SU-DHL-6 (cell line): ENCODE results near the gene FAXDC2.

Experiments used
- EZH2phosphoT487 ChIP-seq: fragments of 200-600 bp; sonication (generic), shearing (Covaris generic); conservative IDR thresholded peaks from 2 replicates; pipeline ENCODE4 v1.6.1; 2018; ENCODE audit warnings: mild to moderate bottlenecking, antibody characterized with exemption, low read length, moderate library complexity, mixed read lengths
- TF ChIP-seq, protein P1 (sequence below): fragments of 200-600 bp; sonication (generic); IDR thresholded peaks from one replicate; pipeline ENCODE4 v1.5.1; 2017; ENCODE audit warnings: antibody characterized with exemption, mild to moderate bottlenecking, low read length, moderate library complexity; ENCODE audit not compliant: insufficient read depth, poor library complexity, severe bottlenecking

DNA sequence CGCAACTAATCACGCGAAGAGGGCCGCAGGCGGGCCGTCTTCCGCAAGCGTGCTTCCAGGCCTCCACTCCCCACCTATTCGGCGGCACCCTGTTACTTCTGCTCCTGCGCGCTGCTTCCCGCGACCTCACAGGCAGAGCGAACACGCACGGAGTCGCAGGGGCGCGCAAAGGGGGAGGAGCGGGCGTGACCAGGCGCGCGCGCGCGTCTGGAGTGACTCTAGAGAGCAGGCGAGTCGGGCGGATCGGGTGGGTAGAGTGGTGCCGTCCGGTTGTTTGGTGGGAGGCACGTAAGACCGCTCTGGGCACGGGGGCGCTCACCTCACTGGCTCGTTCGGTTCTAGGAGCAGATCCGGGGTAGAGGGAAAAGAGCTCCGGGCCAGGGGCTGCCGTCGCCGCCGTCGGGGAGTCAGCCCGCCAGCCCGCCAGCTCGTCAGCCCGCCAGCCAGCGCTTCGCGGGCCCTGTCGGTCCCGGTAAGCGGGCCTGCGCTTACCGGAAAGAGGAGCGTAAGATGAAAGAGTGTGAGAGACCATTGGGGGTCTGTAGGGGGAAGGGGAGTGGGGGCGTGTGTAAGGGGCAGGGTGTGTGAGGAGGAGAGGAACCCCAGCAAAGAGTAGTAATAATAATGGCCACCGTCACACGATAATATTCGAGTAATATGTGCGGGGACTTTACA lies 8.0 kb upstream of the FAXDC2 start, which contains the start of gene CNOT8:
- TF ChIP-seq EZH2phosphoT487 = no peak
- TF ChIP-seq, protein P1, sequence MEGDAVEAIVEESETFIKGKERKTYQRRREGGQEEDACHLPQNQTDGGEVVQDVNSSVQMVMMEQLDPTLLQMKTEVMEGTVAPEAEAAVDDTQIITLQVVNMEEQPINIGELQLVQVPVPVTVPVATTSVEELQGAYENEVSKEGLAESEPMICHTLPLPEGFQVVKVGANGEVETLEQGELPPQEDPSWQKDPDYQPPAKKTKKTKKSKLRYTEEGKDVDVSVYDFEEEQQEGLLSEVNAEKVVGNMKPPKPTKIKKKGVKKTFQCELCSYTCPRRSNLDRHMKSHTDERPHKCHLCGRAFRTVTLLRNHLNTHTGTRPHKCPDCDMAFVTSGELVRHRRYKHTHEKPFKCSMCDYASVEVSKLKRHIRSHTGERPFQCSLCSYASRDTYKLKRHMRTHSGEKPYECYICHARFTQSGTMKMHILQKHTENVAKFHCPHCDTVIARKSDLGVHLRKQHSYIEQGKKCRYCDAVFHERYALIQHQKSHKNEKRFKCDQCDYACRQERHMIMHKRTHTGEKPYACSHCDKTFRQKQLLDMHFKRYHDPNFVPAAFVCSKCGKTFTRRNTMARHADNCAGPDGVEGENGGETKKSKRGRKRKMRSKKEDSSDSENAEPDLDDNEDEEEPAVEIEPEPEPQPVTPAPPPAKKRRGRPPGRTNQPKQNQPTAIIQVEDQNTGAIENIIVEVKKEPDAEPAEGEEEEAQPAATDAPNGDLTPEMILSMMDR = no peak
